ENCODE results near the gene RHOD. TPM values are rescaled to one million over a fixed set of nuclear protein-coding genes. Genes with fewer than 3 reads are reported as not detected.

RHOD gene
- polyA plus RNA-seq, 1 donor (not counting 4 experiments of a cell fraction or from before 2014, with no cell fraction given), result 119 TPM

- no peaks in the 10 kb centered on the region for H3K9me1 ChIP-seq (ENCODE audit: control insufficient read depth, extremely low read depth, insufficient read depth, low read length)
- H2AFZ ChIP-seq (ENCODE audit: control insufficient read depth, low read length), result no peak overlapping the region
- no peaks in the 10 kb centered on the region for H3K9me3 ChIP-seq (ENCODE audit: control insufficient read depth, low read depth, low read length)
- H4K20me1 ChIP-seq (ENCODE audit: control insufficient read depth, extremely low read depth, insufficient read depth, low read length), result no peaks in the 10 kb centered on the region
- FAIRE-seq, result no peak
- no peaks in the 10 kb centered on the region for H3K79me2 ChIP-seq (ENCODE audit: control insufficient read depth, insufficient read depth, low read length)
- H3K36me3 ChIP-seq (ENCODE audit: control insufficient read depth in 2 of 2, extremely low read depth in 1 of 2, insufficient read depth in 2 of 2, low read length in 2 of 2), result no peaks in the 10 kb centered on the region
- H3K27ac ChIP-seq (ENCODE audit: control insufficient read depth, insufficient read depth, low read length), result no peak overlapping the region
- H3K4me1 ChIP-seq (ENCODE audit: control insufficient read depth, extremely low read depth, insufficient read depth, low read length), result peaks cover 1% of the 10 kb centered on the region
- no peak overlapping the region for H3K9ac ChIP-seq (ENCODE audit: control insufficient read depth, extremely low read depth, insufficient read depth, low read length)
- DNase-seq (ENCODE audit: low read depth, low spot score), result no peak
- no peaks in the 10 kb centered on the region for H3K27me3 ChIP-seq (ENCODE audit: control insufficient read depth, extremely low read depth, insufficient read depth, low read length)
- H3K4me3 ChIP-seq (ENCODE audit: control insufficient read depth in 2 of 3, extremely low read depth in 1 of 3, insufficient read depth in 2 of 3, low read depth in 1 of 3, low read length in 3 of 3), result no peak overlapping the region
- no peak overlapping the region for H3K4me2 ChIP-seq (ENCODE audit: control insufficient read depth, extremely low read depth, insufficient read depth, low read depth, low read length)
- TF ChIP-seq CTCF (optimal IDR thresholded peaks at IDR 0.05 in 1 of 3, IDR thresholded peaks at IDR 0.05 in 1 of 3, conservative IDR thresholded peaks at IDR 0.05 in 1 of 3; ENCODE audit: extremely low read depth in 1 of 3, insufficient read depth in 2 of 3, low read length in 3 of 3) (no peak), EZH2 (IDR thresholded peaks at IDR 0.05; ENCODE audit: low read length) (no peak)
- dilution Hi-C loops (cut with MboI; ENCODE audit: extremely low pct_ligation_motif_present, low sequenced_read_pairs), result no loop called here
Measured at GRCh38 chr11:67095214-67095507, 38.5 kb downstream of the RHOD start.

GRCh38 chr11:67098799-67099429 is 42.3 kb downstream of the RHOD start:
- Histone ChIP-seq H3K9ac (ENCODE audit: control insufficient read depth, extremely low read depth, insufficient read depth, low read length) (no peak overlapping the region), H3K27me3 (ENCODE audit: control insufficient read depth, extremely low read depth, insufficient read depth, low read length) (no peaks in the 10 kb centered on the region), H2AFZ (ENCODE audit: control insufficient read depth, low read length) (no peak overlapping the region), H3K9me3 (ENCODE audit: control insufficient read depth, low read depth, low read length) (no peaks in the 10 kb centered on the region), H3K79me2 (ENCODE audit: control insufficient read depth, insufficient read depth, low read length) (no peaks in the 10 kb centered on the region), H3K4me3 (ENCODE audit: control insufficient read depth in 2 of 3, extremely low read depth in 1 of 3, insufficient read depth in 2 of 3, low read depth in 1 of 3, low read length in 3 of 3) (no peak overlapping the region), H3K4me1 (ENCODE audit: control insufficient read depth, extremely low read depth, insufficient read depth, low read length) (peaks cover 3% of the 10 kb centered on the region), H3K9me1 (ENCODE audit: control insufficient read depth, extremely low read depth, insufficient read depth, low read length) (no peaks in the 10 kb centered on the region), H3K27ac (ENCODE audit: control insufficient read depth, insufficient read depth, low read length) (no peak overlapping the region), H4K20me1 (ENCODE audit: control insufficient read depth, extremely low read depth, insufficient read depth, low read length) (no peaks in the 10 kb centered on the region), H3K4me2 (ENCODE audit: control insufficient read depth, extremely low read depth, insufficient read depth, low read depth, low read length) (no peak overlapping the region), H3K36me3 (ENCODE audit: control insufficient read depth in 2 of 2, extremely low read depth in 1 of 2, insufficient read depth in 2 of 2, low read length in 2 of 2) (no peaks in the 10 kb centered on the region)
- TF ChIP-seq CTCF (optimal IDR thresholded peaks at IDR 0.05 in 1 of 3, IDR thresholded peaks at IDR 0.05 in 1 of 3, conservative IDR thresholded peaks at IDR 0.05 in 1 of 3; ENCODE audit: extremely low read depth in 1 of 3, insufficient read depth in 2 of 3, low read length in 3 of 3), result no peak
- no peak for TF ChIP-seq EZH2 (IDR thresholded peaks at IDR 0.05; ENCODE audit: low read length)
- no peak for FAIRE-seq
- dilution Hi-C loops (cut with MboI; ENCODE audit: extremely low pct_ligation_motif_present, low sequenced_read_pairs), result no loop called here
- DNase-seq (ENCODE audit: low read depth, low spot score), result no peak

Data from keratinocyte (primary cell).